ENCODE data around the gene PCSK6. TPM values are rescaled to one million over a fixed set of nuclear protein-coding genes. Genes with fewer than 3 reads are reported as not detected.
A peak's percentile ranks its signal among the peaks of the same experiment; 100 is the strongest.

Gene PCSK6
- total RNA-seq, 1 donor = 0.72 TPM

DNA sequence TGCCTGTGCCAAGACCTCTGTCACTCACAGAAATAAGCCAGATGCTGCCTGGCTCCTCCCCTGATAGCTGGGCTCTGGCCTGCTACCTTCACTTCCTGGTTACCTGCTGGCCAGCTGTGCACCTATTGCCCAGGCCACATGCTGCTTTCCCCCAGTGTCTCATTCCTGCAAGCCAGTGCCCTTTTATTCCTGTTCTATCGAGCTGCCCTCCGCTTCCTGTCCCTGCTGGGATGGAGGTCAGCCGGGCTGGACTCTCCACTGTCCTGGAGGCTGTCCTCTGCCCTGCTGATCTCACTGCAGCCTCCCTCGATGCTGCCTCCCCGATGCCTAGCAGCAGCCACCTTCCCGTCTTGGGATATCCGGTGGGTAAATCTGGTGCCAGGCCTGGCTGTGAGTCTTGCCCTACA, 157.4 kb downstream of the PCSK6 start:
- no peak for DNase-seq (ENCODE audit: insufficient read length, low spot score, missing footprints)
- no peaks in the 10 kb centered on the region for H3K4me1 ChIP-seq (ENCODE audit: insufficient read depth, low read length)
- TF ChIP-seq CTCF (IDR thresholded peaks at IDR 0.05; ENCODE audit: extremely low read depth, low read depth, low read length) = no peak

DNA sequence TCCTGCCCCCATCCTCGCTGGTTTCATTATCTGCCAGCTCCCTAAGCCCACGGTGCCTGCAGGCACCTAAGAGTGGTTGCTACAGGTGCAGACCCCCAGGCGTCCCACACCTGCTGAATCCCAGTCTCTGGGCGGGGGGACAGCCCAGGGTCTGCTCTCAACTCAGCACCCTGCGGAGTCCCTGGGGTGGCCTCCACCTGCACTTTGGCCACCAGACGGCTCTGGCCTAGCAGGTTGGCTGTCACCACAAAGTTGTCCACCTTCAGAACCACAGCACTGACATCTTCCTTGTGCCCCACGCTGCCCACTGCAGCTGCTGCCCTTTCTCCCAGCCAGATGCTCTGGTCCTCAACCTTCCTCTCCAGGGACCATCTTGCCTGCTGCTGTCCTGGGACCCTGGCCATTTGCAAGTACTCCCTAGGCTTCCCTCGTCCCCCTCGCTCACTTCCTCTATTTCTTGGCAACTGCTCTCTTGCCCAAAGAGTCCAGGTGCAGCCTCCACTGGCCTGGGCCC, 159.6 kb downstream of the PCSK6 start:
- Histone ChIP-seq H3K4me1 (ENCODE audit: insufficient read depth, low read length) (no peaks in the 10 kb centered on the region), H4K20me1 (ENCODE audit: insufficient read depth, low read length) (no peaks in the 10 kb centered on the region)
- TF ChIP-seq CTCF (IDR thresholded peaks at IDR 0.05; ENCODE audit: extremely low read depth, low read depth, low read length) = no peak

More for the DNA sequence above, 157.4 kb downstream of the PCSK6 start:
- H3K27ac ChIP-seq (ENCODE audit: low read depth, low read length) = no peak overlapping the region
- H4K20me1 ChIP-seq (ENCODE audit: insufficient read depth, low read length) = no peaks in the 10 kb centered on the region
- H3K36me3 ChIP-seq (ENCODE audit: insufficient read depth, low read length) = no peaks in the 10 kb centered on the region
- H2AFZ ChIP-seq (ENCODE audit: low read length) = no peak overlapping the region
- H3K9me3 ChIP-seq (ENCODE audit: low read depth, low read length) = no peaks in the 10 kb centered on the region
- H3K79me2 ChIP-seq (ENCODE audit: insufficient read depth, low read length) = no peaks in the 10 kb centered on the region
- H3K4me2 ChIP-seq (ENCODE audit: insufficient read depth, low read length) = no peak overlapping the region
- no peaks in the 10 kb centered on the region for H3K27me3 ChIP-seq (ENCODE audit: insufficient read depth, low read length)
- H3K4me3 ChIP-seq (ENCODE audit: insufficient read depth, low read length) = no peak overlapping the region

DNA sequence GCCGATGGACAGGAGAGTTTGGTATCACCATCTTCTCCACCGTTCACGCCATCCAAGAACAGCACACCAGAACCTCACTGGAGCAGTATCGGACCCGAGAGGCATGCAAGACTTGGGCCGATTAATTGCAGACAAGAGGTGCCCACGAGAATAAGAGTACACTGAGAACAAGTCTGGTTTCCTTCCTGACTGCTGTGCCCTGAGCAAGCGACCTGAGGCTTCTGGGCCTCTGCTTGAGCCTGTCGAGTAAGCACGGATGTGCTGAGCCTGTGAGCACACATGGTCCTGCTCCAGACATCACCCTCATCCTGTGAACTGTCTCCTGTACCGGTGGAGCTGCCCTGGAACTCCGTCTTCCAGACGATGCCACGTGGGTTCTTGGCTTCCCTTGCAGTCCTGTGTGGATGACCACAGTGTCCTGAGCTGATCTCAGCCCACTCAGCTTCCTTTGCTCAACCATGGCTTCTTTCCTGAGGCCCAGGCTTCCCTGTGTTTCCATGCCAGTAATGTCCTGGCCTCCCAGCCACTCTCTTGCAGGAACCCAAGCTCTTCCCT, 160.1 kb downstream of the PCSK6 start:
- H3K4me3 ChIP-seq (ENCODE audit: insufficient read depth, low read length) = no peak overlapping the region
- H3K27ac ChIP-seq (ENCODE audit: low read depth, low read length) = no peak overlapping the region
- H2AFZ ChIP-seq (ENCODE audit: low read length) = no peak overlapping the region
- DNase-seq (ENCODE audit: insufficient read length, low spot score, missing footprints) = peak; percentile 73
- H3K9me3 ChIP-seq (ENCODE audit: low read depth, low read length) = no peaks in the 10 kb centered on the region
- H4K20me1 ChIP-seq (ENCODE audit: insufficient read depth, low read length) = no peaks in the 10 kb centered on the region
- no peaks in the 10 kb centered on the region for H3K4me1 ChIP-seq (ENCODE audit: insufficient read depth, low read length)
- H3K36me3 ChIP-seq (ENCODE audit: insufficient read depth, low read length) = no peaks in the 10 kb centered on the region
- TF ChIP-seq CTCF (IDR thresholded peaks at IDR 0.05; ENCODE audit: extremely low read depth, low read depth, low read length) = no peak
- no peaks in the 10 kb centered on the region for H3K79me2 ChIP-seq (ENCODE audit: insufficient read depth, low read length)
- H3K4me2 ChIP-seq (ENCODE audit: insufficient read depth, low read length) = no peak overlapping the region
- H3K27me3 ChIP-seq (ENCODE audit: insufficient read depth, low read length) = no peaks in the 10 kb centered on the region

More for the DNA sequence above, 159.6 kb downstream of the PCSK6 start:
- no peaks in the 10 kb centered on the region for H3K27me3 ChIP-seq (ENCODE audit: insufficient read depth, low read length)
- no peak overlapping the region for H3K4me2 ChIP-seq (ENCODE audit: insufficient read depth, low read length)
- no peaks in the 10 kb centered on the region for H3K36me3 ChIP-seq (ENCODE audit: insufficient read depth, low read length)
- H3K9me3 ChIP-seq (ENCODE audit: low read depth, low read length) = no peaks in the 10 kb centered on the region
- no peak overlapping the region for H2AFZ ChIP-seq (ENCODE audit: low read length)
- no peak for DNase-seq (ENCODE audit: insufficient read length, low spot score, missing footprints)
- H3K4me3 ChIP-seq (ENCODE audit: insufficient read depth, low read length) = no peak overlapping the region
- H3K27ac ChIP-seq (ENCODE audit: low read depth, low read length) = no peak overlapping the region
- H3K79me2 ChIP-seq (ENCODE audit: insufficient read depth, low read length) = no peaks in the 10 kb centered on the region

- Histone ChIP-seq H4K20me1 (ENCODE audit: insufficient read depth, low read length) (no peaks in the 10 kb centered on the region), H3K4me2 (ENCODE audit: insufficient read depth, low read length) (no peak overlapping the region), H3K36me3 (ENCODE audit: insufficient read depth, low read length) (no peaks in the 10 kb centered on the region), H3K4me1 (ENCODE audit: insufficient read depth, low read length) (no peaks in the 10 kb centered on the region), H3K4me3 (ENCODE audit: insufficient read depth, low read length) (no peak overlapping the region), H3K9me3 (ENCODE audit: low read depth, low read length) (no peaks in the 10 kb centered on the region), H3K27me3 (ENCODE audit: insufficient read depth, low read length) (no peaks in the 10 kb centered on the region), H3K27ac (ENCODE audit: low read depth, low read length) (no peak overlapping the region), H2AFZ (ENCODE audit: low read length) (no peak overlapping the region), H3K79me2 (ENCODE audit: insufficient read depth, low read length) (no peaks in the 10 kb centered on the region)
- DNase-seq (ENCODE audit: insufficient read length, low spot score, missing footprints) = no peak
- no peak for TF ChIP-seq CTCF (IDR thresholded peaks at IDR 0.05; ENCODE audit: extremely low read depth, low read depth, low read length)
Observed at GRCh38 chr15:101328001-101328400, 161.5 kb downstream of the PCSK6 start.

Data from osteoblast (primary cell).